Measurements from ENCODE around the gene IFT88.

GRCh38 chr13:20585371-20585770 lies 18.4 kb downstream of the IFT88 start:
- TF ChIP-seq YY1 (IDR thresholded peaks at IDR 0.05; ENCODE audit: insufficient read depth, insufficient read length) (no peak), SUZ12 (IDR thresholded peaks at IDR 0.05; ENCODE audit: extremely low read depth, insufficient read depth, insufficient read length) (no peak), ZNF274 (IDR thresholded peaks at IDR 0.05; ENCODE audit: low read depth, low read length) (no peak)
